HG02870 (cell line): ENCODE results near the gene RAP2C.

Experiments
- ATAC-seq: cut with Tn5 transposase; IDR thresholded peaks from one replicate; pipeline ENCODE4 v1.9.1; 2021; ENCODE audit warnings: mild to moderate bottlenecking, moderate library complexity; ENCODE audit not compliant: unreplicated experiment

Gene RAP2C

GRCh38 chrX:132219343-132219768 is at the start of gene RAP2C:
Gene RAP2C (minus strand): TSS chrX:132219447. CDS start chrX:132217268, 2,179 bp downstream.
- peak; percentile 55 for ATAC-seq

GRCh38 chrX:132267392-132267791 is 48.1 kb upstream of the RAP2C start:
- ATAC-seq = no peak

DNA sequence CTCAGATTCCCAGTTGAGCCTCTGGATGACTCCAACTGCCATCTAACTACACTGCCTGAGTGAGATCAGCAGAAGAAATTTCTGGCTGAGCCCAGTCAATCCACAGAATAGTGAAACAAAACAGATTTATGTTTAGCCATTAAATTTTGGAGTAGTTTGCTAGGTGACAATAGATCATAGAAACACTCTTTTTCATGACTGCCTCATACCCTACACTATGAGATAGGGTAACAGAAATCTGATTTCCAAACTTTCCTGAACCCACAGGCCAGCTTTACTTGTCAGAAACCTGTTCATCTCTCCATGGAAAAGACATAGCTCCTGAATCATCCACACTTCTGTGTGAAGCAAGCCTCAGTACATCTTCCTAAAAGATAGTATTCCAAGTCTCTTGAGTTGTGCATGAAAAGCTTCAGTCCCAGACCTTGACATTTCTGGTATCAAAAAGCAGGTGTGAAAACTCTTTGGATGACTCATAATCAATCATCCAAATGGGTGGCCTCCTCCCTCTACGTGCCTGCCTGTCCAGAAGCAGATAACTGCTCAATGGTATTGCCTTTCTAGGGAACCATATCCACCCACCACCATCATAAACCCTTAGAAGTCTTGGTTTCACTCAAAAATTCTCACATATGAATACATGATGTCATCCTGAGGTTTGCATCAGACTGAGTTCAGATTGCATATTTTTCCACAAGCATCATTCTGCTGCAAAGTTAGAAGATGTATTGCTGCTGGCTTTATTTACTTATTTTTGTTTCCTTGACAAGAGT is 47.5 kb upstream of the RAP2C start:
- ATAC-seq = peak; percentile 76

- no peak for ATAC-seq
These were observed 43.9 kb upstream of the RAP2C start for GRCh38 chrX:132263127-132263526.

DNA sequence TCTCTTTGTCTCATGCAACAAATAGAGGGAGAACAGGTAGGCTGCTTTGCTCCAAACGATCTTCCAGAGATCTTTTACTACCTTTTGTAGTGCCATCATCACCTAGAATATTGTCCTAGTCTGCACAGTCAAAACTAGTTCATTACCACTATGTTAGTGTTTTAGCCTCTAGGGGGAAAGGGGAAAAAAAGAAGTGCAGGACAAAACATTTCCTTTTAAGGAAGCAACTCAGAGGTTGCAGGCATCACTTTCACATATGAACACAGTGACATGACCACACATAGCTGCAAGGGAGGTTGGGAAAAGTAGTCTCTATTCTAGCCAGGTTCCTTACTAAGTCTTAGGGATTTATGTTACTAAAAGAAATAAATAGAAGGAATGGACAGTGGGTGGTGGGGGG is 39.3 kb upstream of the RAP2C start:
- ATAC-seq = no peak

DNA sequence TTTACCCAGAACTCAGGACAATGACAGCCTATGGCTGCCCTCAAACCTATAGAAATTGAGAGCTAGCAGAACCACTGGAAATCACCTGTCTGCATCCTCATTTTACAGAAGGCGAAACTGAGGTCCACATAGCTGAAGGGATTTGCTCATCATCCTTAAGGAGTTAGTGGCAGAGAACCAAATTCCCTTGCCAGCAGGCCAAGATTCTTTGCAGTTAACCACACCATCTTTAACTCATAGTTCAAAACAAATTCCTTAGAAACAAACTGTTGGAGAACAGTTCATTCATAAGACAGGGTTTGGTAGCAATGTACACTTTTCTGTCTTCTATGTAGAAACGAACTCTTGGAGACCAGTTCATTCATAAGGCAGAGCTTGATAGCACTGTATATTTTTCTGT is 37.9 kb upstream of the RAP2C start:
- ATAC-seq = no peak

GRCh38 chrX:132236121-132236520 is 16.9 kb upstream of the RAP2C start:
- no peak for ATAC-seq

DNA sequence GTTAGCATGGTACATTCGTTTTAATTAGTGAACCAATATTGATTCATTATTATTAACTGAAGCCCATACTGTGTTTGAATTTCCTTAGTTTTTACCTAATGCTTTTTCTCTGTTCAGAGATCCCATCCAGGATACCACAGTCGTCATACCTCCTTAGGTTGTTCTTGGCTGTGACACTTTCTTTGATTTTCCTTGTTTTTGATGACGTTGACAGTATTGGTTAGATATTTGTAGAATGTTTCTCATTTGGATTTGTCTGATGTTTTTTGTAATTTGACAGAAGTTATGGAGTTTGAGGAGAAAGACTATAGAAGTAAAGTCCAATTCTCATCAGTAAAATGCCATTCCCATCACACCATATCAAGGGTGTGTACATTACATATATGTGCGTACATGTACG is 16.2 kb upstream of the RAP2C start:
- no peak for ATAC-seq

- no peak for ATAC-seq
These were observed 12.3 kb upstream of the RAP2C start for GRCh38 chrX:132231587-132231986.

GRCh38 chrX:132227383-132228112 is 8.3 kb upstream of the RAP2C start:
- no peak for ATAC-seq

DNA sequence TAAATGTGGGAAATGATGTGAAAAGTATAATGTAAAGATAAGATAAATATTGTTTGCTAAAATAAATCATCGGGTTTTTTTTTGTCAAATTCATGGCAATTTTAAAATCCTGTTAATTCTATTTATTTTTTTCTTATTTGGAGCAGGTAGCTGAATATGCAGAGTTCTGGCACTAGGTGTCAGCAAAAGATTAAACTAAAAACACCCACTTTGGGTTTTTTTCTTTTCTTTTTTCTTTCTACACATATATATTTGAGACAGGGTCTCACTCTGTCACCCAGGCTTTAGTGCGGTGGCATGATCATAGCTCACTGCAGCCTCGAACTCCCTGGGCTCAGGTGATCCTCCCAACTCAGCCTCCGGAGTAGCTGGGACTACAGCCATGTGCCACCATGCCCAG is 6.9 kb upstream of the RAP2C start:
- no peak for ATAC-seq

DNA sequence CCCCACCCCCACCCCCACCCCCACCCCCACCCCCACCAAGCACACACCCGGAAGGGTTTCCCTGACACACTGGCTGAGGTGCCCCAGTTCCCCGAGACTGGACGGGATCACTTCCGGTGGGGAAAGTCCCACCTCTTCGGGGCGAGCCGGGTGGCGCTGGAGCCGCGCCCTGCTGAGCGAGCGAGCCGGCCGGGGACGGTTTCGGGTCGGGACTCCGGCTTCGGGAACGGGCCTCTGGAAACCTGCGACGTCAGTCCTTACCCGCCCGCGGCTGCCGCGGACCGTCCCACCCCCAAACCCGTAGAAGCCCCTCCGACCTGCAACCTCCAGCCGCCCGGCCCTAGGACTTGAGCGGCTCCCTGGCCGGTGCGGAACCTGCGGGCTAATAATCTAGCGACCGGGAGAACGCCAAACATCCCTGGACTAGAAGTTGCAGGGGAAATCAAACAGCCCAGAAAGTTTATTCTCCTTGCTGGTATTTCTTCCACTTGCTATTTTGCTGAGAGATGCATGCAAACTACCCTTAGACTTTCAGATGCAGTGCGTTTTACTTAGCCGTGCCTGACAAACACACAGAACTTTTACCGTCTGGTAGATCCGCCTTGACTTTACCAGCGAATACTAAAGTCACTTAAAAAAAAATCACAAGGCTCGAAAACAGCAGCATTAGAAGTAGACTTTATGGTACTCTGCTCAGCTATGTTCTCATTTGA is 991 bp downstream of the RAP2C start:
- peak; percentile 32 for ATAC-seq

GRCh38 chrX:132217203-132218073 is 1.8 kb downstream of the RAP2C start:
- ATAC-seq = peak; percentile 58

DNA sequence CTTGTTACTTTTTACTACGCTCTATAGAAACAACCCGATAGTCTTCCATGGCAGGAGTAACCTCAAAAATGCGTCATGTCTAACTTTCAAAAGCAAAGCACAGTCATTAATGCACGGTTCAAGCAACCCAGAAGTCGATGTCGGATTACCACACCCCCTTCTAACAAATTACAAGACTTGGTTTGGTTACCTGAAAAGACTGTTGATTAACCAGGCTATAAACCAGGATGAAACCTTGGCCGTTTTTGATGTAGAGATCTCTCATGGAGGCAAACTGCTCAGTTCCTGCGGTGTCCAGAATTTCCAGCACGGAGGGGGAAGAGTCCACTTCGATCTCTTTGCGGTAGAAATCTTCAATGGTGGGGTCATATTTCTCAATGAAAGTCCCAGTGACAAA is 2.4 kb downstream of the RAP2C start:
- peak; percentile 26 for ATAC-seq

GRCh38 chrX:132216283-132216682 is 3.0 kb downstream of the RAP2C start:
- ATAC-seq = no peak

DNA sequence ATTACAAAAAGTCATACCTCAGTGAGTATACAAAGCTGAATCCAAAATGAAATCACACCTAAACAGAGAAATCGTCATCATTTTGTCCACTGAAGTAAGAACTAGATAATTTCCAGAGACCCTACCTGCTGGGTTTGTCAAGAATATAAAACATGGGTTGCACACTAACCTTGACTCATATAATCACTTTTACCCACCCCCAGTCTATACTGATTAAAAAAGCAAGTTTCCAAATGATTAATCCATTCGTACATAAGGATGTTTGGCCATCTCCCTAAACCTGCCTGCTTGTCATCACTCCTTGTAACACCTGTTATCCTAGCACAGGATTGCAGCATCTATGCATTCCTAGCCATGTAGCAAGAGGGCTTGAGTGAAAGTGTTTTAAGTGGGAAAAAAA is 4.7 kb downstream of the RAP2C start:
- ATAC-seq = no peak

GRCh38 chrX:132209527-132209926 is 9.7 kb downstream of the RAP2C start:
- ATAC-seq = no peak

- ATAC-seq = no peak
These were observed 10.8 kb downstream of the RAP2C start for GRCh38 chrX:132208422-132208821.

- no peak for ATAC-seq
These were observed 11.3 kb downstream of the RAP2C start for GRCh38 chrX:132207996-132208395.

GRCh38 chrX:132206259-132206658 is 13.0 kb downstream of the RAP2C start:
- ATAC-seq = no peak

GRCh38 chrX:132204629-132205028 is 14.6 kb downstream of the RAP2C start:
- no peak for ATAC-seq
